ENCODE measurements around the gene RGS9BP. TPM values are rescaled to one million over a fixed set of nuclear protein-coding genes. Genes with fewer than 3 reads are reported as not detected.
A peak's percentile ranks its signal among the peaks of the same experiment; 100 is the strongest.

Gene RGS9BP
- total RNA-seq, 4 donors from 2014 or later: 0.22 to 0.63 (median 0.60) TPM; not detected in 1

DNA sequence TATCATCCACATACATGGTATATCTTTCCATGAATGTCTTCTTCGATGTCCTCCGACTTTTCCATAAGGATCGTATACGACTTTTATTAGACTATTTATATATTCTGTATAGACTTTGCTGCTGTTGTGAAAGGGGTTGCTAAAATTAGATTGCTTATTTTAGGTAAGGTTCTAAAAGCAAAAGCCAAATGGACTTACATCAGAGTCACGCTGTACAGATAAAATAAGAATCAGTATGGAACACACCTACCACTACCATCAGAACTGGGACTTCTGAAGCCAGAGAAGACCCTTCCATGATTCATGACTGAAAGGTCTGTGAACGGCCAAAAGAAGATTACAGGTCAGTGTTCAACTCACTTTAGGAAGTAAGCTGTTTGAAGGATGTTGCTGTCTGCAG lies 9.6 kb upstream of the RGS9BP start:
- H3K4me3 ChIP-seq: no peak overlapping the region
- H3K4me1 ChIP-seq: peaks cover 0 to 4% (median 0%) of the 10 kb centered on the region in 4 donors
- H3K36me3 ChIP-seq: peaks cover 0 to 10% (median 0%) of the 10 kb centered on the region in 3 donors
- no peak for DNase-seq (ENCODE audit: low spot score in 2 of 2)
- TF ChIP-seq POLR2A (IDR thresholded peaks at IDR 0.05): no peak
- TF ChIP-seq, protein P1, sequence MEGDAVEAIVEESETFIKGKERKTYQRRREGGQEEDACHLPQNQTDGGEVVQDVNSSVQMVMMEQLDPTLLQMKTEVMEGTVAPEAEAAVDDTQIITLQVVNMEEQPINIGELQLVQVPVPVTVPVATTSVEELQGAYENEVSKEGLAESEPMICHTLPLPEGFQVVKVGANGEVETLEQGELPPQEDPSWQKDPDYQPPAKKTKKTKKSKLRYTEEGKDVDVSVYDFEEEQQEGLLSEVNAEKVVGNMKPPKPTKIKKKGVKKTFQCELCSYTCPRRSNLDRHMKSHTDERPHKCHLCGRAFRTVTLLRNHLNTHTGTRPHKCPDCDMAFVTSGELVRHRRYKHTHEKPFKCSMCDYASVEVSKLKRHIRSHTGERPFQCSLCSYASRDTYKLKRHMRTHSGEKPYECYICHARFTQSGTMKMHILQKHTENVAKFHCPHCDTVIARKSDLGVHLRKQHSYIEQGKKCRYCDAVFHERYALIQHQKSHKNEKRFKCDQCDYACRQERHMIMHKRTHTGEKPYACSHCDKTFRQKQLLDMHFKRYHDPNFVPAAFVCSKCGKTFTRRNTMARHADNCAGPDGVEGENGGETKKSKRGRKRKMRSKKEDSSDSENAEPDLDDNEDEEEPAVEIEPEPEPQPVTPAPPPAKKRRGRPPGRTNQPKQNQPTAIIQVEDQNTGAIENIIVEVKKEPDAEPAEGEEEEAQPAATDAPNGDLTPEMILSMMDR (IDR thresholded peaks at IDR 0.05): no peak
- no peak for TF ChIP-seq EP300 (IDR thresholded peaks at IDR 0.05)
- no peaks in the 10 kb centered on the region for H3K9me3 ChIP-seq
- no peak overlapping the region for H3K27ac ChIP-seq
- 91% methylated on average over 6 of the region's 6 CpGs for WGBS, 2 donors
- no peaks in the 10 kb centered on the region for H3K27me3 ChIP-seq

DNA sequence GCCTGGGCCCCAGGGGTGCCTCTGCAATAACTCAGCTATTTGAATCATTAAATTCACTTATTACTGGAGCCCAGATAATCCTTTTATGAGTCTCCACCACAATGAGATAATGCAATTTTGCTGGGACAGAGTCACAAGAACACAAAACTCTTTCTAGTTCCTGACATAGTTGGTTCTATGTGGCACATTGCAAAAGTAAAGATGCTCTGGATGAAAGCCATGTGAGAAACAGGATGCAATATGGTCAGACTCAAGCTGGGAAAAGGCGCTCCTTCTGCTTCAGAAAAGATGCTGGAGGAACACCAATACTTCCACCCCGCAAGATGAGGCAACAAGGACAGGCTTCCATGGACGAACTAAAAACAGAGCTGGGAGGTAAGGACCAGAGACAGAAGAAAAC lies 6.3 kb upstream of the RGS9BP start:
- Histone ChIP-seq H3K27ac (no peak overlapping the region), H3K36me3 (peaks cover 0 to 10% (median 0%) of the 10 kb centered on the region in 3 donors), H3K27me3 (no peaks in the 10 kb centered on the region), H3K4me1 (peaks cover 0 to 29% (median 5%) of the 10 kb centered on the region in 4 donors), H3K9me3 (no peaks in the 10 kb centered on the region), H3K4me3 (no peak overlapping the region)
- DNase-seq (ENCODE audit: low spot score in 2 of 2): no peak
- 89 to 92% methylated on average over 3 of the region's 3 CpGs for WGBS, 2 donors
- TF ChIP-seq, protein P1 (IDR thresholded peaks at IDR 0.05): no peak
- no peak for TF ChIP-seq POLR2A (IDR thresholded peaks at IDR 0.05)
- TF ChIP-seq EP300 (IDR thresholded peaks at IDR 0.05): no peak

DNA sequence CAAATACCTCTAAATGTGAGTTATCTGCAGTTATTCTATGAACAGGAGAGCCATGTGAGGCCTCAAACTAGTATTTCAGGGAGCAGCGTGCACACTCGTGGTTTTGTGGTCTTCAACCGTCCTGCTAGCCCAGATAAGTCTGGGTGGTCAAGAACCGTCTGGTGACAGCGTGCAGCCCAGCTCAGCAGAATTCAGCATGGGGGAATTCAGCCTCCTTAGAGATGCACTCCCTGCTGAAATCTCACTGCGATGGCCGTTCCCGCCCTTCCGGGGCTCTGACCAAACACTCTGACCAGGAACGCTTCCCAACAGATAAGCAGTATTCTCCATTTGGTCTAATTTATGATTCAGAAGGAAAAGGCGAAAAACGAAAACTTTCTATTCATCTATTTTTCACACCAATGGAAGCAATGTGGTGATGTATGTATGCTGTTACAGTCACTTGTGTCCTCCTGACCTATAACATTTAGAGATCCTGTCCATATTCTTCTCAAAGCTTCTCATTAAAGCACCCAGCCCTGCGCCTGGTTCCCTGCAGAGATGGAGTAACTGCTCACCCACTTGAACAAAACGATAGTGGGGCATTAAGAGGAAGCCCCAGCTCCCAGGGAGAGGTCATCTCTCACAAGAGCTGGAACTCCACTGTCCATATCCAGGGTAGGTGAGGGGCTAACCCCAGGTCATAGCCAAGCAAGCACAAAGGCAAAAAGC lies 3.6 kb upstream of the RGS9BP start:
- no peak for DNase-seq (ENCODE audit: low spot score in 2 of 2)
- H3K36me3 ChIP-seq: peaks cover 0 to 2% (median 0%) of the 10 kb centered on the region in 3 donors
- peaks cover 0 to 46% (median 6%) of the 10 kb centered on the region in 4 donors for H3K4me1 ChIP-seq
- peaks cover 3 to 12% of the 10 kb centered on the region in 2 donors for H3K27me3 ChIP-seq
- H3K4me3 ChIP-seq: no peak overlapping the region
- H3K9me3 ChIP-seq: no peaks in the 10 kb centered on the region
- TF ChIP-seq EP300 (IDR thresholded peaks at IDR 0.05) (no peak), POLR2A (IDR thresholded peaks at IDR 0.05) (no peak)
- TF ChIP-seq, protein P1 (IDR thresholded peaks at IDR 0.05): no peak
- no peak overlapping the region for H3K27ac ChIP-seq
- 69 to 72% methylated on average over 14 of the region's 14 CpGs for WGBS, 2 donors

DNA sequence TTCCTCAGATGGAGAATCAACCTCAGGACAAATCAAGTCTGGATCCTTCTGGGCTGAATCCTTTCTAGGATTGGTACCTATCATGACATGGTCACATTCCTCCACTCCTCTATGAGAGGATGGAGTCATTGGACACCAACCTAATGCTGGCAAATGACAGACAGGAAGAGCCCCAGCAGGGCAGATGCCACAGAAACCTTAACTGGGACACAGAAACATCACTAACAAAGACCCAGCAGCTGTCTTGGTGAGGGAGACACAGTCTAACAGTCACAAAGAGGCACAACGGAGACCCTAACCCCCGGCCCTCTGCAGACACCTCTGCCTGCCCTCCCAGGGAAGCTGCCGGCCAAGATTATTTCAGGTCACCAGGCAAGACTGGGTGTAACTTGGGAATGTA lies 2.8 kb upstream of the RGS9BP start:
- peaks cover 3 to 19% of the 10 kb centered on the region in 2 donors for H3K27me3 ChIP-seq
- H3K4me1 ChIP-seq: peaks cover 0 to 46% (median 6%) of the 10 kb centered on the region in 4 donors
- H3K9me3 ChIP-seq: no peaks in the 10 kb centered on the region
- no peak overlapping the region for H3K27ac ChIP-seq
- 70 to 92% methylated on average over 3 of the region's 3 CpGs for WGBS, 2 donors
- no peak for TF ChIP-seq POLR2A (IDR thresholded peaks at IDR 0.05)
- TF ChIP-seq EP300 (IDR thresholded peaks at IDR 0.05): no peak
- TF ChIP-seq, protein P1 (IDR thresholded peaks at IDR 0.05): no peak
- H3K36me3 ChIP-seq: no peaks in the 10 kb centered on the region
- no peak overlapping the region for H3K4me3 ChIP-seq
- no peak for DNase-seq (ENCODE audit: low spot score in 2 of 2)

DNA sequence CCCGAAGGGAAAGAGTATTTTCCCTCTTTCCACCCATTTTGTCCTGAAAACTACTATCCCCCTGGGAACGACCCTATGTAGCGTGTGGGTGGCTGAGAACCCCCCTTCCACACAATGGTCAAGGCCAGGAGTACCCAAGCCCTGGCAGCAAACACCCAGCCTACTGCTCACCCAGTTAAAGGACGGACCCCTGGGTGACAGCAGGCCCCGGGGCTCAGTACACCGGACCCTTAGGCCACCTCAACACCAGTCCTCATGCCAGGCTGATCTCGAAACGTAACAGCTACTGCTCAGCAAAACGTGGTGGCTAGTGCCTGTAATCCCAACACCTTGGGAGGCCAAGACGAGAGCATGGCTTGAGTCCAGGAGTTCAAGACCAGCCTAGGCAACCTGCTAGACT lies 2.1 kb upstream of the RGS9BP start:
- H3K36me3 ChIP-seq: no peaks in the 10 kb centered on the region
- DNase-seq (ENCODE audit: low spot score in 2 of 2): no peak
- WGBS, 2 donors: 88 to 91% methylated on average over 10 of the region's 10 CpGs
- H3K9me3 ChIP-seq: no peaks in the 10 kb centered on the region
- TF ChIP-seq EP300 (IDR thresholded peaks at IDR 0.05): no peak
- TF ChIP-seq, protein P1 (IDR thresholded peaks at IDR 0.05): no peak
- peak overlapping the region in 1 of 4 donors; percentile 61 for H3K4me3 ChIP-seq
- peaks cover 3 to 19% of the 10 kb centered on the region in 2 donors for H3K27me3 ChIP-seq
- no peak overlapping the region for H3K27ac ChIP-seq
- H3K4me1 ChIP-seq: peaks cover 0 to 46% (median 6%) of the 10 kb centered on the region in 4 donors

Measured in tibial nerve (tissue), 4 donors.